DMS79 (cell line): ENCODE data around the gene DSEL.
A peak's percentile ranks its signal among the peaks of the same experiment; 100 is the strongest.

Experiments
- DNase-seq: peaks from one replicate; lab custom pipeline; 2025; lab: John Stamatoyannopoulos, UW

The DSEL gene

GRCh38 chr18:67516539-67517443, at the start of gene DSEL:
DSEL (minus strand) TSS chr18:67516720; CDS start chr18:67514608, 2,112 bp downstream.
- peak; percentile 85 for DNase-seq

GRCh38 chr18:67553437-67553836, 36.9 kb upstream of the DSEL start:
- peak; percentile 21 for DNase-seq

GRCh38 chr18:67550872-67551520, 34.5 kb upstream of the DSEL start:
- DNase-seq: peak; percentile 86

- no peak for DNase-seq
These were observed 33.4 kb upstream of the DSEL start for GRCh38 chr18:67549946-67550345.

GRCh38 chr18:67545681-67546080, 29.2 kb upstream of the DSEL start:
- no peak for DNase-seq

- no peak for DNase-seq
These were observed 24.0 kb upstream of the DSEL start for GRCh38 chr18:67540559-67540958.

GRCh38 chr18:67531929-67532328, 15.4 kb upstream of the DSEL start:
- DNase-seq: no peak

GRCh38 chr18:67525328-67526099, 9.0 kb upstream of the DSEL start:
- no peak for DNase-seq

GRCh38 chr18:67520351-67520921, 3.9 kb upstream of the DSEL start:
- DNase-seq: no peak

- DNase-seq: peak; percentile 14
These were observed 3.1 kb upstream of the DSEL start for GRCh38 chr18:67519592-67519991.

GRCh38 chr18:67518566-67518965, 2.0 kb upstream of the DSEL start:
- no peak for DNase-seq

GRCh38 chr18:67517444-67517765, 885 bp upstream of the DSEL start:
- DNase-seq: peak; percentile 50

- DNase-seq: peak; percentile 88
These were observed 480 bp downstream of the DSEL start for GRCh38 chr18:67515942-67516538.

GRCh38 chr18:67514901-67515540, 1.5 kb downstream of the DSEL start:
- no peak for DNase-seq

GRCh38 chr18:67514465-67514864, 2.1 kb downstream of the DSEL start:
- no peak for DNase-seq

- no peak for DNase-seq
These were observed 3.2 kb downstream of the DSEL start for GRCh38 chr18:67513280-67513679.

GRCh38 chr18:67511840-67512239, 4.7 kb downstream of the DSEL start:
- no peak for DNase-seq

GRCh38 chr18:67510831-67511230, 5.7 kb downstream of the DSEL start:
- no peak for DNase-seq

- no peak for DNase-seq
These were observed 6.7 kb downstream of the DSEL start for GRCh38 chr18:67509741-67510391.

- DNase-seq: no peak
These were observed 8.4 kb downstream of the DSEL start for GRCh38 chr18:67508146-67508545.

GRCh38 chr18:67504739-67505138, 11.8 kb downstream of the DSEL start:
- DNase-seq: no peak
